Right forelimb (tissue), 1 donor: ENCODE data around the gene MYBPC3.

ENCODE experiments used
- DNase-seq: peaks from one replicate; pipeline ENCODE4 v3.0.0-alpha.2; 2018

The MYBPC3 gene

DNA sequence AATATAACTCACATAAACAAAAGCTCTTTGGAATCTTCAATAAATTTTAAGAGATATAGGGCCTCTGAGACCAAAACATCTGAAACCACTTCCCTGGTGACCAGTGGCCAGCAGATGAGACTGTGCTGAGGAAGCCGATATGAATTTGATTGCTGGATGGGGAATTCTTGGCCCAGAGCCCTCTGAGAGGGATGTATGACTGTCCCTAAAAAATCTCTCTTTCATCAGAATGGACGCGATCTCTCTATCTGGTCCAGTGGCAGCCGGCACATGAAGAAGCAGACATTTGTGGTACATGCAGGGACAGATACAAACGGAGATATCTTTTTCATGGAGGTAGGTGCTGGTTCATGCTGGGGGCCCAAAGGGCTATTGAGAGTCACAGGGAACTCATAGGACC, 37.5 kb downstream of the MYBPC3 start:
- no peak for DNase-seq

DNA sequence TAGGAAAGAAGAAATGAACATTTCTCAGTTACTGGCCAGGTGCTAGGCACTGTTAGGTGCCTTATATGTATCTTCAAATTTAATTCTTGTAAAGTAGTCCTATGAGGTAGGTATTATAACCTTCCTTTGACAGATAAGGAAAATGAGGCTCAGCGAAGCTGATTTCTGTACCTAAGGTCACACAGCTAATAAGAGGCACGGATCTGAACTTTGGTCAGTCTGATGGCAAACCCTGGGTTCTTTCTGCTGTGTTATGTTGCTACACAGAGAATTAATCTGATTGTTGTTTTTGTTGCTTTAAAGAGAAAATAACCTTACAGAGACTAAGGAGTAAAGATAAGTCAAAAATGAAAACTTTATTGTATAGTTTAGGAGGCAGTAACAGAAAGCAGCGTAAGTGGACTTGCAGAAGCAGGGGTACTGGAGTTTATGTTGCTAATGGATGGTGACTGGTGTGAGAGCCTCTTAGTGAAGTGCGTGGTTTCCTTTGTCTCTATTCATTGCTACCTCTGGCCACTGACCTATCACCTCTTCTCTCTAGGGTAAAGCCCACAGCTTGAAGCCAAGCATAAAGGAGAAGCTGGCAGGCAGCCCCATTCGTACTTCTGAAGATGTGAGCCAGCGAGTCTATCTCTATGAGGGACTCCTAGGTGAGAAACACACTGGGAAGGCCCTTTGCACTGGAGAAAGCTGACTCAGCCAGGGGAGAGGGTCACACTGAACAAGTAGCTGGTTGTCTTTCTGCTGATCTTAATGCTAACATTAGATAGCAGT, 44.3 kb downstream of the MYBPC3 start:
- DNase-seq = no peak

DNA sequence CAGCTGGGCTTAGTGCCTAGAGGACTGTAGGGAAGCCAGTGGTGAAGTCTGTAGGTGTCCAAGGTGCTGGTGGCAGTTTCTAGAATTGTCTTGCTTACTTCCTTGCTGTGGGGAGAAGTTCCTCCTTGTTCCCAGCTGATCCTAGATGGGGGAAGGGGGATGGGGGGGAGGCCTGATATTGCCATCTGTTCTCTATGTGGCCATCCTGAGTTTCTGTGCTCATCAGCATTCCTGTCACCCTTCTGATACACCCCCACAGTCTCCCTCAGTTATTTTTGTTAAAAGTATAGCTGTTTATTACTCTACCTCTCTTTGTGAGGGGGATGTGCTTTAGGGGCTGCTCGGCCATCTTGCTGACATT, 46.0 kb downstream of the MYBPC3 start:
- no peak for DNase-seq

DNA sequence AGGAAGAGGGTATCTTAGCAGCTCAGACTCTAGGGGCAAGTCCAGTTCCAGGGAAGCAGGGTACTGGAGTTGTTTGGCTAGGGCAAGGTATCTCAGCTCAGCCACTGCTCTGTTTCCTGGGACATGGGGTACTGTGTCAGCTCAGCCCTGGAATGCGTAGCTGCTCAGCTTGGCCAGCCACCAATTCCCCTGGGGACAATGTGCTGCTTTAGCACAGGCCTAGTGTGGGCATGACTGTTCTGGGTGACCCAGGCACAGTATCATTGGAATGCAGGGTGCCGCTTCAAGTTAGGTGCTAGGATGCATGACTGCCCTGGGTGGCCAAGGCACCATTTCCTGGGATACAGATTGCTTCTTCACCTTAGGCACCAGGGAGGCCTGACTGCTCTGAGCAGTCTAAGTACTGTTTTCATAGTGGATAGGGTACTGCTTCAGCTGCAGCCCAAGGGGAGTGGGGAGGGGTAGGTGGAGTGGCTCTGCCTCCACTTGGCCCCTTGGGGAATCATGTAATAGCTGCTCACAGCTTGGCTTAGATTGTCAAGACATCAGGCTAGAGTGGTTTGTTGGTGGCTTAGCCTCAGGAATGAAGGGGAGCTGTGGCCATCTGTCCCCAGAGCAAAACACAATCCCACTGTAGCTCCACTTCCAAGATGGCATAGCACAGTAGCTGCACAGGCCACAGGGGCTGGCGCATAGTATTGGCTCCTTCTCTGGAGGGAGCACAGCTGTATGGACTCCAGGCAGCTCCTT, 46.6 kb downstream of the MYBPC3 start:
- DNase-seq = no peak

DNA sequence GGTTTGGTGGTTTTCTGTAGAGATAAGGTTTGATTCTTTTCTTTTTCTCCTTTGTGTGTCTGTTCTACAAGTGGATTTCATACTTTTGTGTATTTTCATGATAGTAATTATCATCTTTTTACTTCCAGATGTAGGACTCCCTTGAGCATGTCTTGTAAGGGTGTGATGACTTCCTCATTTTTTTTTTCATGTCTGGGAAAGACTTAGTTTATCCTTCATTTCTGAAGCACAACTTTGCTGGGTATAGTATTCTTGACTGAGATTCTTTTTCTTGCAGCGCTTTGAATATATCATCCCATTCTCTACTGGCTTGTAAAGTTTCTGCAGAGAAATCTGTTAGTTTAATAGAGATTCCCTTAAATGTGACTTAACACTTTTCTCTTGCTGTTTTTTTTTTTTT, 49.6 kb downstream of the MYBPC3 start:
- no peak for DNase-seq

DNA sequence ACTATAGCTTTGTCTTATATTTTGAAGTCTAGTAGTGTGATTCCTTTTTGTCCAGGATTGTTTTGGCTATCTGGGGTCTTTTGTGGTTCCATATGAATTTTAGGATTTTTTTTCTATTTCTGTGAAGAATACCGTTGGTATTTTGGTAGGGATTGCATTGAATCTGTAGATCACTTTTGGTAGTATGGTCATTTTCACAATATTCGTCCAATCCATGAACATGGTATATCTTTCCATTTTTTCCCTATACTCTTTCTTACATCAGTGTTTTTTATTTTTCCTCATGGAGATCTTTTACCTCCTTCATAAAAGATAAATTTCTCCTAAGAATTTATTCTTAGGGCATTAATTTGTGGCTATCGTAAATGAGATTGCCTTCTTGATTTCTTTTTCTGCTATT, 53.4 kb downstream of the MYBPC3 start:
- no peak for DNase-seq

DNA sequence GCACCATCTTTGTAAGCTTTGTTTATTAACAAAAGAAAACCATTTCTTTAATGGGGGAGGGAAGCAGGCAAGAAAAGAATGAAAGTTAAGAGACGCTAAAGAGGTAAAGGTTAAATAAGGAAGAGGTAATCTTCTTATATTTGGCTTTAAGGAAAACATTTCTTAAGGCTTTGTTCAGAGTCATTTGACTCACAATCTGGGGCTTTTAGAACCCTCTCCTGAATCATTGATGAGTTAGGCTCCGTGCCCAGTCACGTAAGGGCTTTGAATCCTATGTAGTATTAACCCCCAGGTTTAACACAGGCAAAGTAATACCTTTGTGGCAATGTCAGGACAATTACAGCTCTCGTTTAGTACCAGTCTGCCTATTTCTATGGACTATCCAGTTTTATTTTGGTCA, 56.5 kb downstream of the MYBPC3 start:
- no peak for DNase-seq

DNA sequence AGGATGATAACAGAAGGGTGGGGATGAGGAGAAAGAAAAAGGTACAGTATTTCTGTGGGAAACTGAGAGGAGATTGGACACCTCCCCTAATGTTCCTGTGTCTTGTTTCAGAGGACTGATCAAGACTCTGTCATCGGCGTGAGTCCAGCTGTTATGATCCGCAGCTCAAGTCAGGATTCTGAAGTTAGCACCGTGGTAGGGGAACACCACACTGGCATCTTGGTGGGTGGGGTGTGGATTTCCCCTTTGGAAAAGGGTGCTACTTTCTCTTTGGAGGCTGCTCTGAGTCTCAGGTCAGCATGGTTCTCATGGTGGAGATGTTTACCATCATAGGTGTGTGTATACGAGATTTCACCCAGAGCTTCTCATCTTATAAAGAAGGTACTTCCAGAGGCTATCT, 57.1 kb downstream of the MYBPC3 start:
- no peak for DNase-seq

DNA sequence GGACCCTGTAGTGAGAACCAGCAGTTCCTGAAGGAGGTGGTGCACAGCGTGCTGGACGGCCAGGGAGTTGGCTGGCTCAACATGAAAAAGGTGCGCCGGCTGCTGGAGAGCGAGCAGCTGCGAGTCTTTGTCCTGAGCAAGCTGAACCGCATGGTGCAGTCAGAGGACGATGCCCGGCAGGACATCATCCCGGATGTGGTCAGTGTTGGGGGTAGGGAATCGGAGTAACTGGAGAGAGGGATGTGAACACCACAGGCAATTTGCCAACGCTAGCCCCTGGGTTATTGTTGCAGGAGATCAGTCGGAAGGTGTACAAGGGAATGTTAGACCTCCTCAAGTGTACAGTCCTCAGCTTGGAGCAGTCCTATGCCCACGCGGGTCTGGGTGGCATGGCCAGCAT, 62.6 kb downstream of the MYBPC3 start:
- DNase-seq = no peak

DNA sequence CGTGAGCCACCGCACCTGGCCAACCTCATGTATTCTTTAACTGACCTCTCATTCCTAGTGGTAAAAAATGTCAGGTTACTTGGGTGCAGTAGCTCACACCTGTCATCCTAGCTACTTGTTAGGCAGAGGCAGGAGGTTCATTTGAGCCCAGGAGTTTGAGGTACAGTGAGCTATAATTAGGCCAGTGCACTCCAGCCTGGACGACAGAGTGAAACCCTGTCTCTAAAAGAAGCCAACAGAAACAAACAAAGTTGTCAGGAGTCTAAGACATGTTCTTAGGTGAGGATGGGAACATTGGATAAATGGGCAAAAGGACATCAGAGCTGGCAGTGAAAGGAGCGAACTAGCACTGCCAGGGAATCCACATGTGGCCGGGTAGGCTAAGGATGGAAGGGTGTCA, 64.4 kb downstream of the MYBPC3 start:
- DNase-seq = no peak

DNA sequence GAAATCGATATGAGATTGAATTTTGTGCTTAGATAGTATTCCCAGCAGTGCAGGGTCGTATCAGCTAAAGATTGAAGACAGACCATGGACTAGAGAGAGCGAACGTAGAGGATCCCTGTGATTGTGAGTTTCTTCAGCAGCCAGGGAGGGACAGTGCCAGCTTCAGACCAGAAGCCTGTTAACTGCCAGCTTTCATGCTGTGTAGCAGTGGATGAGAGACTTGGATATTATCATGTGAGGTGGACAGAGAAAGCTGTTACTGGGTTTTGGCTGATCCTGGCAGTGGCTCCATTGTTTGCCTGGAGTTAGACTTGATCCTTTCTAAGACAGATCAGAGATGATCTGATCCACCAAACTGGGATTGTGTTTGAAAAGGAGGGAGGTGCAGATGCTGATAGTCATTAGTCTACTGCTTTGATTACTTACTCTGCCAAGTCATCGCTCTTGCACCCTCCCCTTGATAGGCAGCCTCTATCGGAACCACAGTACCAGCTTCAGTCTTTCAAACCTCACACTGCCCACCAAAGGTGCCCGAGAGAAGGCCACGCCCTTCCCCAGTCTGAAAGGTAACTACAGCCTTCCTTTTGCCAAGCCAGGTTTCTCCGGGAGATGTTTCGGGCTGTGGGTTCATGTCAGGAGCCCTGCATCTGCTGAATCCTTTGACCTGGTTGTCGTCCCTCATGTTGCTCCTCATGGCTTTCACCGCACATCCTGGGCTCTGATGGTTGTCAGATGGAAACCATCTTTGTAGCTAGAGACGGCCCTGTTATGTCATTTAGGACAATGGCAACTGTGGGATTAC, 66.3 kb downstream of the MYBPC3 start:
- no peak for DNase-seq

DNA sequence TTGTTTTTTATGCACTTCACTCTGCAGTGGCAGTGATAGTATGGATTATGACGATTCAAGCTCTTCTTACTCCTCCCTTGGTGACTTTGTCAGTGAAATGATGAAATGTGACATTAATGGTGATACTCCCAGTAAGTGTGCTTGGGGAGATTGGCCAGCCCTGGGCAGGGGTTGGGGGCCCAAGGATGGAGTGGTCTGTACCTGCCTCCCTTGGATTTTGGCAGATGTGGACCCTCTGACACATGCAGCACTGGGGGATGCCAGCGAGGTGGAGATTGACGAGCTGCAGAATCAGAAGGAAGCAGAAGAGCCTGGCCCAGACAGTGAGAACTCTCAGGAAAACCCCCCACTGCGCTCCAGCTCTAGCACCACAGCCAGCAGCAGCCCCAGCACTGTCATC, 68.4 kb downstream of the MYBPC3 start:
- DNase-seq = no peak

DNA sequence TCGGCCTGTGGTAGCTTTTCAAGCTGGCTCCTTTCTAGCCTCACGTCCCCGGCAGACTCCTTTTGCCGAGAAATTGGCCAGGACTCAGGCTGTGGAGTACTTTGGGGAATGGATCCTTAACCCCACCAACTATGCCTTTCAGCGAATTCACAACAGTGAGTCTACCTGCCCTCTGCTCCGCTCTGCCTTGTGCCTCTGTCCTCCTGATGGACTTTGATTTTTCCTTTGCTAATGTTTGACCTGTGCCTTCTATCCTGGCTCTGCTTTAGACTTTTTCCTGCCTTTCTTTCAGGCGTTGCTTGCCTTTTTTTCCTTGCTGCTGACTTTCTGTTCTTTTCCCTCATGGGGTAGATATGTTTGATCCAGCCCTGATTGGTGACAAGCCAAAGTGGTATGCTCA, 70.0 kb downstream of the MYBPC3 start:
- no peak for DNase-seq
